H1 (cell line): ENCODE measurements around the gene VAT1L. TPM values are rescaled to one million over a fixed set of nuclear protein-coding genes. Genes with fewer than 3 reads are reported as not detected.

Source experiments
- CTCF ChIA-PET: fragments of 300-600 bp; sonication (Branson Sonifier 250); formaldehyde crosslinking; loops from one replicate; lab custom pipeline; 2021; ENCODE audit not compliant: partially characterized antibody; lab: Charles Lee
- POLR2A ChIA-PET: fragments of 300-600 bp; sonication (Branson Sonifier 250); formaldehyde crosslinking; loops from one replicate; lab custom pipeline; 2021; ENCODE audit warnings: inconsistent platforms; ENCODE audit not compliant: partially characterized antibody; lab: Charles Lee
- DNase-seq, 2 experiments: peaks; one replicate each; pipeline versions ENCODE4 v3.0.0 to v3.0.0-alpha.2; 2010 to 2022; ENCODE audit warnings: low spot score in 2 of 2, low read depth in 1 of 2, mixed read lengths in 1 of 2
- FAIRE-seq: peaks from 2 replicates; lab custom pipeline; 2011; peaks lifted over from hg19 to GRCh38; lab: Jason Lieb, UNC
- H2AFZ ChIP-seq: 2 replicates; pipeline ENCODE4 v1.8.1; 2012; ENCODE audit warnings: low read length, inconsistent platforms
- H2AK5ac ChIP-seq: 2 replicates; pipeline ENCODE4 v1.6.1; 2013; ENCODE audit warnings: low read depth, low read length
- H2BK120ac ChIP-seq: replicated peaks from 2 replicates; pipeline ENCODE3; 2013; ENCODE audit warnings: low read depth, low read length, inconsistent platforms
- H2BK12ac ChIP-seq: 2 replicates; pipeline ENCODE4 v1.6.1; 2013; ENCODE audit warnings: low read depth, low read length
- H2BK15ac ChIP-seq: 2 replicates; pipeline ENCODE4 v1.6.1; 2013; ENCODE audit warnings: low read length
- H2BK20ac ChIP-seq: 2 replicates; pipeline ENCODE4 v1.6.1; 2013; ENCODE audit warnings: low read length
- H2BK5ac ChIP-seq: 2 replicates; pipeline ENCODE4 v1.6.1; 2013; ENCODE audit warnings: low read depth, low read length
- H3K14ac ChIP-seq: 2 replicates; pipeline ENCODE4 v1.6.1; 2013; ENCODE audit warnings: inconsistent platforms; ENCODE audit not compliant: insufficient read length
- H3K18ac ChIP-seq: 2 replicates; pipeline ENCODE4 v1.6.1; 2013; ENCODE audit warnings: low read length; ENCODE audit errors: extremely low read depth
- H3K23ac ChIP-seq: 2 replicates; pipeline ENCODE4 v1.6.1; 2013; ENCODE audit warnings: inconsistent platforms; ENCODE audit not compliant: insufficient read length
- H3K23me2 ChIP-seq: 2 replicates; pipeline ENCODE4 v1.6.1; 2013; ENCODE audit warnings: low read depth, low read length
- H3K27ac ChIP-seq: 2 replicates; pipeline ENCODE4 v1.6.1; 2011; ENCODE audit warnings: low read depth, low read length, inconsistent platforms
- H3K27me3 ChIP-seq, 4 experiments: replicated peaks in 1 of 4; 1 replicate in 1 of 4; 2 replicates in 3 of 4; pipeline versions ENCODE4 v1.6.1 to v1.8.1; 2011 to 2013; ENCODE audit warnings: low read length in 3 of 4, mild to moderate bottlenecking in 3 of 4, inconsistent platforms in 2 of 4, mixed read lengths in 2 of 4, moderate library complexity in 1 of 4; ENCODE audit not compliant: control insufficient read depth in 3 of 4, insufficient read depth in 3 of 4; ENCODE audit errors: extremely low read depth in 1 of 4
- H3K36me3 ChIP-seq, 4 experiments: 2 replicates each; pipeline versions ENCODE4 v1.6.1 to v1.8.1; 2011 to 2013; ENCODE audit warnings: mild to moderate bottlenecking in 4 of 4, low read length in 3 of 4, moderate library complexity in 2 of 4, control low read depth in 1 of 4, inconsistent platforms in 1 of 4; ENCODE audit not compliant: insufficient read depth in 4 of 4, control insufficient read depth in 2 of 4
- H3K4ac ChIP-seq: replicated peaks from 2 replicates; pipeline ENCODE3; 2013; ENCODE audit warnings: low read length, low read depth, mixed read lengths, inconsistent platforms; ENCODE audit not compliant: insufficient read length
- H3K4me1 ChIP-seq, 4 experiments: replicated peaks in 1 of 4; 1 replicate in 1 of 4; 2 replicates in 3 of 4; pipeline versions ENCODE4 v1.6.1 to v1.8.1; 2011 to 2013; ENCODE audit warnings: low read length in 3 of 4, inconsistent platforms in 2 of 4, mixed read lengths in 1 of 4; ENCODE audit not compliant: insufficient read depth in 4 of 4, control insufficient read depth in 3 of 4
- H3K4me2 ChIP-seq, 2 experiments: 2 replicates each; pipeline versions ENCODE4 v1.6.1 to v1.8.1; 2011 to 2013; ENCODE audit warnings: low read depth in 2 of 2, low read length in 2 of 2, control low read depth in 1 of 2, inconsistent platforms in 1 of 2, mild to moderate bottlenecking in 1 of 2; ENCODE audit not compliant: insufficient read depth in 1 of 2
- H3K4me3 ChIP-seq, 4 experiments: fragments of 200-600, 300-600 bp in 1 of 4; sonication (generic), shearing (Covaris generic), sonication (Bioruptor Twin) in 1 of 4; 2 replicates each; pipeline versions ENCODE4 v1.5.1 to v1.8.1; 2011 to 2016; ENCODE audit warnings: low read length in 4 of 4, low read depth in 3 of 4, control low read depth in 2 of 4, inconsistent platforms in 2 of 4, mild to moderate bottlenecking in 2 of 4, mixed read lengths in 1 of 4, moderate library complexity in 1 of 4; ENCODE audit not compliant: insufficient read depth in 2 of 4; ENCODE audit errors: extremely low read depth in 1 of 4
- H3K56ac ChIP-seq: replicated peaks from 2 replicates; pipeline ENCODE3; 2013; ENCODE audit warnings: low read depth, mild to moderate bottlenecking, mixed read lengths, low read length, inconsistent platforms; ENCODE audit not compliant: insufficient read length
- H3K79me1 ChIP-seq: 2 replicates; pipeline ENCODE4 v1.6.1; 2013; ENCODE audit warnings: low read depth, low read length, control low read depth
- H3K79me2 ChIP-seq, 2 experiments: 2 replicates each; pipeline versions ENCODE4 v1.6.1 to v1.8.1; 2012 to 2013; ENCODE audit warnings: low read length in 2 of 2, mild to moderate bottlenecking in 2 of 2, inconsistent platforms in 1 of 2; ENCODE audit not compliant: insufficient read depth in 2 of 2, control insufficient read depth in 1 of 2
- H3K9ac ChIP-seq, 4 experiments: replicated peaks in 1 of 4; 1 replicate in 1 of 4; 2 replicates in 3 of 4; pipeline versions ENCODE4 v1.6.1 to v1.8.1; 2011 to 2013; ENCODE audit warnings: low read depth in 3 of 4, low read length in 3 of 4, control low read depth in 2 of 4, mild to moderate bottlenecking in 2 of 4, moderate library complexity in 2 of 4, inconsistent platforms in 1 of 4; ENCODE audit errors: extremely low read depth in 1 of 4
- H3K9me3 ChIP-seq, 2 experiments: 2 replicates each; pipeline versions ENCODE4 v1.6.1 to v1.8.1; 2012 to 2013; ENCODE audit warnings: mild to moderate bottlenecking in 2 of 2, moderate library complexity in 2 of 2, control low read depth in 1 of 2, inconsistent platforms in 1 of 2, low read depth in 1 of 2, low read length in 1 of 2, mixed read lengths in 1 of 2; ENCODE audit not compliant: insufficient read depth in 2 of 2
- H4K20me1 ChIP-seq, 2 experiments: replicated peaks in 1 of 2; 2 replicates each; pipeline versions ENCODE3 to v1.8.1; 2011 to 2013; ENCODE audit warnings: inconsistent platforms in 2 of 2, low read length in 2 of 2, mild to moderate bottlenecking in 1 of 2; ENCODE audit not compliant: insufficient read depth in 2 of 2, control insufficient read depth in 1 of 2
- H4K5ac ChIP-seq: 2 replicates; pipeline ENCODE4 v1.6.1; 2013; ENCODE audit warnings: low read length, low read depth, mixed read lengths, inconsistent platforms; ENCODE audit not compliant: insufficient read length
- H4K8ac ChIP-seq: 2 replicates; pipeline ENCODE4 v1.8.0; 2013; ENCODE audit warnings: mild to moderate bottlenecking, moderate library complexity, low read length, inconsistent platforms; ENCODE audit not compliant: insufficient read depth; ENCODE audit errors: extremely low read depth
- H4K91ac ChIP-seq: replicated peaks from 2 replicates; pipeline ENCODE3; 2013; ENCODE audit warnings: low read length, mixed read lengths, inconsistent platforms; ENCODE audit not compliant: insufficient read length
- WGBS, 2 experiments: shearing (Covaris generic) in 1 of 2; methylation state at CpG; one replicate each; pipeline versions ENCODE4 v1.1.6 to v1.1.7; 2013 to 2015; ENCODE audit warnings: low lambda C conversion rate in 2 of 2, mixed read lengths in 2 of 2, inconsistent platforms in 1 of 2, low coverage in 1 of 2, missing lambda C conversion rate in 1 of 2; ENCODE audit not compliant: insufficient replicate concordance in 2 of 2, insufficient coverage in 1 of 2, insufficient read length in 1 of 2; ENCODE audit errors: extremely low coverage in 1 of 2, missing lambda C conversion rate in 1 of 2; 5-methylcytosine and 5-hydroxymethylcytosine counted together
- polyA plus RNA-seq, 7 experiments: library from polyadenylated mRNA; depleted of rRNA in 3 of 7; stranded (reverse) in 5 of 7; unstranded in 2 of 7; fragments of >200 nt in 5 of 7; fragments of 200-250 nt in 2 of 7; gene quantifications; 1 replicate in 5 of 7; 2 replicates in 1 of 7; 4 replicates in 1 of 7; pipeline versions ENCODE4 v1.2.1 to v1.2.3, GENCODE V29; 2011 to 2013; ENCODE audit warnings: missing spikeins in 2 of 7, mixed read lengths in 2 of 7
- total RNA-seq: library from RNA; stranded (reverse); fragmentation: NEBNext Ultra II Directional; extraction: Animal tissue kit (Norgen Biotek cat#: 25700); gene quantifications from 2 replicates; pipeline ENCODE4 v1.2.1, GENCODE V29; 2021

Gene VAT1L
- total and polyA plus RNA-seq, 2 of the 8 experiments (the other 6 are each of a cell fraction or from before 2014, with no cell fraction given), result 46.3 to 48.2 TPM

DNA sequence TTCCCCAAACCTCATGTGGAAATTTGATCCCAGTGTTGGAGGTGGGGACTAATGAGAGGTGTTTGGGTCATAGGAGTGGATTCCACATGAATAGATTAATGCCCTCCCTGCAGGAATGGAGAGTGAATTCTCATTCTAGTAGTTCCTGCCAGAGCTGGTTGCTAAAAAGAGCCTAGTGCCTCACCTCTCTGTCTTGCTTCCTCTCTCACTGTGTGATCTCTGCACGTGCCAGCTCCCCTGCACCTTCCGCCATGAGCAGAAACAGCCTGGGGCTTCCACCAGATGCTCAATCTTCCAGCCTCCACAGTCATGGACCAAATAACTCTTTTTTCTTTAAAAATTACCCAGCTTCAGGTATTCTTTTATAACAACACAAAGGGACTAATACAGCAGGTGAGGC is 161.1 kb downstream of the VAT1L start:
- Histone ChIP-seq H3K23me2 (no peaks in the 10 kb centered on the region; the same call in 1 of the 2 replicates), H4K91ac (peak overlapping the region; percentile 76), H3K79me2 (no peaks in the 10 kb centered on the region), H2BK120ac (no peak overlapping the region), H3K9me3 (no peaks in the 10 kb centered on the region), H3K4me1 (peaks cover 0 to 9% (median 4%) of the 10 kb centered on the region in 4 experiments; a peak in 4 of 7 replicates), H3K4me3 (no peak overlapping the region), H4K20me1 (no peaks in the 10 kb centered on the region), H2BK5ac (no peak overlapping the region), H4K8ac (no peak overlapping the region), H4K5ac (no peak overlapping the region), H2BK20ac (peak overlapping the region; percentile 62; the same call in 1 of the 2 replicates), H3K23ac (no peak overlapping the region), H3K27ac (no peak overlapping the region), H3K4ac (no peak overlapping the region), H3K79me1 (no peaks in the 10 kb centered on the region; the same call in 1 of the 2 replicates), H3K4me2 (no peak overlapping the region), H3K56ac (no peak overlapping the region), H2BK12ac (0 out of 2 replicates have a peak overlapping the region, but pooled peaks have one; percentile 4), H2AFZ (no peak overlapping the region), H2AK5ac (peak overlapping the region; percentile 18), H3K14ac (no peak overlapping the region), H3K18ac (no peak overlapping the region; the same call in 1 of the 2 replicates), H3K36me3 (peaks cover 0 to 2% (median 0%) of the 10 kb centered on the region in 4 experiments; a peak in 1 of 8 replicates), H2BK15ac (no peak overlapping the region), H3K9ac (no peak overlapping the region), H3K27me3 (no peaks in the 10 kb centered on the region)
- ChIA-PET CTCF (interaction anchor here (0.8 to 25.9 kb wide), 6 partner anchors 9 to 161 kb away, joined by 3 to 362 read pairs (median 6); partner anchors contain the start of gene VAT1L), POLR2A (interaction anchor here (0.7 kb wide), 1 partner anchor 23 kb away, joined by 4 read pairs; no protein-coding TSS in a partner anchor)
- WGBS, 2 experiments, result 64% methylated on average over 2 of the region's 2 CpGs; no CpG with 5 or more reads in 1 of the 2 experiments
- FAIRE-seq, result no peak
- no peak for DNase-seq
